Neural cell (in vitro differentiated cells): ENCODE results near the gene RIMKLB. TPM values are rescaled to one million over a fixed set of nuclear protein-coding genes. Genes with fewer than 3 reads are reported as not detected.

ENCODE experiments used
- H2AFZ ChIP-seq: fragments of 200-600, 300-800 bp; sonication (generic), shearing (Covaris generic); 2 replicates; pipeline ENCODE4 v1.6.0; 2014; ENCODE audit warnings: low read depth, mild to moderate bottlenecking, antibody characterized with exemption, low read length, moderate library complexity
- H3F3A ChIP-seq: fragments of 200-600 bp; shearing (Covaris generic); 2 replicates; pipeline ENCODE4 v1.6.1; 2016; ENCODE audit warnings: mild to moderate bottlenecking, moderate library complexity, mixed read lengths, antibody characterized with exemption, low read length; ENCODE audit not compliant: insufficient read depth, poor library complexity, severe bottlenecking
- H3K27ac ChIP-seq: fragments of 200-600, 300-800 bp; sonication (generic), shearing (Covaris generic); 2 replicates; pipeline ENCODE4 v1.5.1; 2014; ENCODE audit warnings: mild to moderate bottlenecking, low read length, moderate library complexity
- H3K27me3 ChIP-seq: fragments of 300-800, 200-600 bp; sonication (generic), shearing (Covaris generic); 2 replicates; pipeline ENCODE4 v1.6.0; 2014; ENCODE audit warnings: mild to moderate bottlenecking, low read depth, low read length, moderate library complexity; ENCODE audit not compliant: insufficient read depth
- H3K36me3 ChIP-seq: fragments of 300-800, 200-600 bp; sonication (generic), shearing (Covaris generic); 2 replicates; pipeline ENCODE4 v1.5.1; 2014; ENCODE audit warnings: mild to moderate bottlenecking, antibody characterized with exemption, low read length, moderate library complexity; ENCODE audit not compliant: insufficient read depth
- H3K4me2 ChIP-seq: fragments of 300-800, 200-600 bp; sonication (generic), shearing (Covaris generic); 2 replicates; pipeline ENCODE4 v1.6.0; 2014; ENCODE audit warnings: mild to moderate bottlenecking, low read length
- H3K4me3 ChIP-seq: fragments of 300-800, 200-600 bp; sonication (generic), shearing (Covaris generic); 2 replicates; pipeline ENCODE4 v1.5.1; 2014; ENCODE audit warnings: mild to moderate bottlenecking, low read length, moderate library complexity
- H3K79me2 ChIP-seq: fragments of 200-600 bp; shearing (Covaris generic); replicated peaks from 2 replicates; pipeline ENCODE4 v1.6.0; 2014; ENCODE audit warnings: mild to moderate bottlenecking, low read length, moderate library complexity; ENCODE audit not compliant: insufficient read depth
- H3K9ac ChIP-seq: fragments of 300-800, 200-600 bp; sonication (generic), shearing (Covaris generic); 2 replicates; pipeline ENCODE4 v1.6.1; 2016; ENCODE audit warnings: mild to moderate bottlenecking, low read length, mixed read lengths
- H3K9me2 ChIP-seq: fragments of 200-600 bp; shearing (Covaris generic); 2 replicates; pipeline ENCODE4 v1.6.1; 2016; ENCODE audit warnings: mild to moderate bottlenecking, low read length, mixed read lengths; ENCODE audit not compliant: insufficient read depth
- H3K9me3 ChIP-seq: fragments of 200-600, 300-800 bp; sonication (generic), shearing (Covaris generic); 2 replicates; pipeline ENCODE4 v1.6.1; 2016; ENCODE audit warnings: mild to moderate bottlenecking, mixed run types, low read length, moderate library complexity, mixed read lengths
- H4K20me1 ChIP-seq: fragments of 200-600 bp; shearing (Covaris generic); 2 replicates; pipeline ENCODE4 v1.6.1; 2016; ENCODE audit warnings: mild to moderate bottlenecking, mixed run types; ENCODE audit not compliant: insufficient read depth
- EP300 ChIP-seq: fragments of 450-650 bp; conservative IDR thresholded peaks from 2 replicates; pipeline ENCODE4 v1.6.1; 2014; ENCODE audit warnings: antibody characterized with exemption, mild to moderate bottlenecking, moderate library complexity; ENCODE audit not compliant: poor library complexity, severe bottlenecking
- EZH2 ChIP-seq: fragments of 200-600, 300-800 bp; shearing (Covaris generic), sonication (generic); IDR thresholded peaks from 2 replicates; pipeline ENCODE4 v1.6.1; 2014; ENCODE audit warnings: antibody characterized with exemption, low read length, borderline replicate concordance, mild to moderate bottlenecking; ENCODE audit not compliant: insufficient read depth, poor library complexity, severe bottlenecking
- MXI1 ChIP-seq: fragments of 450-650 bp; conservative IDR thresholded peaks from 2 replicates; pipeline ENCODE4 v1.6.1; 2014; ENCODE audit warnings: antibody characterized with exemption, mild to moderate bottlenecking; ENCODE audit not compliant: poor library complexity, severe bottlenecking
- POLR2AphosphoS5 ChIP-seq: IDR thresholded peaks from 2 replicates; pipeline ENCODE4 v1.6.1; 2012
- RAD21 ChIP-seq: fragments of 450-650 bp; conservative IDR thresholded peaks from 2 replicates; pipeline ENCODE4 v1.6.1; 2014; ENCODE audit warnings: antibody characterized with exemption, mild to moderate bottlenecking, moderate library complexity
- SMC3 ChIP-seq: fragments of 450-650 bp; conservative IDR thresholded peaks from 2 replicates; pipeline ENCODE4 v1.6.1; 2014; ENCODE audit warnings: antibody characterized with exemption, mild to moderate bottlenecking, moderate library complexity; ENCODE audit not compliant: poor library complexity
- TAF1 ChIP-seq: IDR thresholded peaks from 2 replicates; pipeline ENCODE4 v1.6.1; 2012; ENCODE audit warnings: low read depth
- polyA plus RNA-seq: library from polyadenylated mRNA; depleted of rRNA; stranded (reverse); fragments of >200 nt; gene quantifications from 2 replicates; pipeline ENCODE4 v1.2.3, GENCODE V29; 2014
- TF ChIP-seq, protein P1 (sequence below): fragments of 450-650 bp; IDR thresholded peaks from 2 replicates; pipeline ENCODE4 v1.5.1; 2014; ENCODE audit warnings: antibody characterized with exemption, mild to moderate bottlenecking, moderate library complexity; ENCODE audit not compliant: poor library complexity, severe bottlenecking
- TF ChIP-seq, protein P2 (sequence below): IDR thresholded peaks from 2 replicates; pipeline ENCODE4 v1.6.1; 2012; ENCODE audit warnings: borderline replicate concordance

The RIMKLB gene
- polyA plus RNA-seq, 1 donor from 2014 or later, result 393 TPM

DNA sequence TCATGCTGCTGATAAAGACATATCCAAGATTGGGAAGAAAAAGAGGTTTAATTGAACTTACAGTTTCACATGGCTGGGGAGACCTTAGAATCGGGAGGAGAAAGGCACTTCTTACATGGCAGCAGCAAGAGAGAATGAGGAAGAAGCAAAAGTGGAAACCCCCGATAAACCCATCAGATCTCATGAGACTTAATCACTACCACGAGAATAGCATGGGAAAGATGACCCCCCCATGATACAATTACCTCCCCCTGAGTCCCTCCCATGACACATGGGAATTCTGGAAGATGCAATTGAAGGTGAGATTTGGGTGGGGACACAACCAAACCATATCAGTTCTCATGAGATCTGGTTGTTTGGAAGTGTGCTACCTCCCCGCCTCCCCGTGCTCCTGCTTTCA, 25.4 kb upstream of the RIMKLB start:
- Histone ChIP-seq H3F3A (no peaks in the 10 kb centered on the region), H2AFZ (no peak overlapping the region), H3K36me3 (no peaks in the 10 kb centered on the region), H3K9ac (no peak overlapping the region), H3K27me3 (no peaks in the 10 kb centered on the region), H3K4me2 (no peak overlapping the region), H3K4me3 (no peak overlapping the region), H3K27ac (no peak overlapping the region), H3K79me2 (no peaks in the 10 kb centered on the region), H4K20me1 (no peaks in the 10 kb centered on the region), H3K9me3 (no peaks in the 10 kb centered on the region), H3K9me2 (no peaks in the 10 kb centered on the region)
- TF ChIP-seq RAD21, result no peak
- TF ChIP-seq EP300, result no peak
- no peak for TF ChIP-seq POLR2AphosphoS5
- no peak for TF ChIP-seq EZH2
- TF ChIP-seq, protein P1, sequence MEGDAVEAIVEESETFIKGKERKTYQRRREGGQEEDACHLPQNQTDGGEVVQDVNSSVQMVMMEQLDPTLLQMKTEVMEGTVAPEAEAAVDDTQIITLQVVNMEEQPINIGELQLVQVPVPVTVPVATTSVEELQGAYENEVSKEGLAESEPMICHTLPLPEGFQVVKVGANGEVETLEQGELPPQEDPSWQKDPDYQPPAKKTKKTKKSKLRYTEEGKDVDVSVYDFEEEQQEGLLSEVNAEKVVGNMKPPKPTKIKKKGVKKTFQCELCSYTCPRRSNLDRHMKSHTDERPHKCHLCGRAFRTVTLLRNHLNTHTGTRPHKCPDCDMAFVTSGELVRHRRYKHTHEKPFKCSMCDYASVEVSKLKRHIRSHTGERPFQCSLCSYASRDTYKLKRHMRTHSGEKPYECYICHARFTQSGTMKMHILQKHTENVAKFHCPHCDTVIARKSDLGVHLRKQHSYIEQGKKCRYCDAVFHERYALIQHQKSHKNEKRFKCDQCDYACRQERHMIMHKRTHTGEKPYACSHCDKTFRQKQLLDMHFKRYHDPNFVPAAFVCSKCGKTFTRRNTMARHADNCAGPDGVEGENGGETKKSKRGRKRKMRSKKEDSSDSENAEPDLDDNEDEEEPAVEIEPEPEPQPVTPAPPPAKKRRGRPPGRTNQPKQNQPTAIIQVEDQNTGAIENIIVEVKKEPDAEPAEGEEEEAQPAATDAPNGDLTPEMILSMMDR, result no peak
- TF ChIP-seq, protein P2, sequence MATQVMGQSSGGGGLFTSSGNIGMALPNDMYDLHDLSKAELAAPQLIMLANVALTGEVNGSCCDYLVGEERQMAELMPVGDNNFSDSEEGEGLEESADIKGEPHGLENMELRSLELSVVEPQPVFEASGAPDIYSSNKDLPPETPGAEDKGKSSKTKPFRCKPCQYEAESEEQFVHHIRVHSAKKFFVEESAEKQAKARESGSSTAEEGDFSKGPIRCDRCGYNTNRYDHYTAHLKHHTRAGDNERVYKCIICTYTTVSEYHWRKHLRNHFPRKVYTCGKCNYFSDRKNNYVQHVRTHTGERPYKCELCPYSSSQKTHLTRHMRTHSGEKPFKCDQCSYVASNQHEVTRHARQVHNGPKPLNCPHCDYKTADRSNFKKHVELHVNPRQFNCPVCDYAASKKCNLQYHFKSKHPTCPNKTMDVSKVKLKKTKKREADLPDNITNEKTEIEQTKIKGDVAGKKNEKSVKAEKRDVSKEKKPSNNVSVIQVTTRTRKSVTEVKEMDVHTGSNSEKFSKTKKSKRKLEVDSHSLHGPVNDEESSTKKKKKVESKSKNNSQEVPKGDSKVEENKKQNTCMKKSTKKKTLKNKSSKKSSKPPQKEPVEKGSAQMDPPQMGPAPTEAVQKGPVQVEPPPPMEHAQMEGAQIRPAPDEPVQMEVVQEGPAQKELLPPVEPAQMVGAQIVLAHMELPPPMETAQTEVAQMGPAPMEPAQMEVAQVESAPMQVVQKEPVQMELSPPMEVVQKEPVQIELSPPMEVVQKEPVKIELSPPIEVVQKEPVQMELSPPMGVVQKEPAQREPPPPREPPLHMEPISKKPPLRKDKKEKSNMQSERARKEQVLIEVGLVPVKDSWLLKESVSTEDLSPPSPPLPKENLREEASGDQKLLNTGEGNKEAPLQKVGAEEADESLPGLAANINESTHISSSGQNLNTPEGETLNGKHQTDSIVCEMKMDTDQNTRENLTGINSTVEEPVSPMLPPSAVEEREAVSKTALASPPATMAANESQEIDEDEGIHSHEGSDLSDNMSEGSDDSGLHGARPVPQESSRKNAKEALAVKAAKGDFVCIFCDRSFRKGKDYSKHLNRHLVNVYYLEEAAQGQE, result no peak
- no peak for TF ChIP-seq MXI1
- TF ChIP-seq SMC3, result no peak
- no peak for TF ChIP-seq TAF1

DNA sequence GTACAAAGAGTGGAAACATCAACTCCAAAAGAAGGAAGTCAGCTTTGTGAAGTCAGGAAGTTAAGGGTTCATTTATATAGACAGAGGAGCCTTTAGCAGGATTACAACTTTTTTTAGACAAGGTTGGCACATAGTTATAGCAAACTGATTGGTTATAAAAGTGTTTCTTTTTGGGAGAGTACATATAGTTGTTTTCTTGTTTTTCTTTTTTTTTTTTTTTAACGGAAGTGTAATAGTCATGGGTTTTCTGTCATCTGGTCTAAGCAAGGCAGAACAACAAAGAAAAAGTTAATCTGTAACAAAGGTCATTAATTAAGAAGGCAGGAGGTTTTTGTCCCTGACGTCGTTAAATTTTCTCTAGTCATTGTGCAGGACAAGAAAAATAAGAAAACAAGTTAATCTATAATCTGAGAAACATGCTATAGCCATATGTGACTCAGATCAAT, 22.2 kb upstream of the RIMKLB start:
- Histone ChIP-seq H3K4me3 (no peak overlapping the region), H3K79me2 (no peaks in the 10 kb centered on the region), H3K36me3 (no peaks in the 10 kb centered on the region), H3K4me2 (no peak overlapping the region), H4K20me1 (no peaks in the 10 kb centered on the region), H3K27ac (no peak overlapping the region), H3K27me3 (no peaks in the 10 kb centered on the region), H3K9ac (no peak overlapping the region), H3F3A (no peaks in the 10 kb centered on the region), H3K9me3 (no peaks in the 10 kb centered on the region), H2AFZ (no peak overlapping the region), H3K9me2 (no peaks in the 10 kb centered on the region)
- TF ChIP-seq POLR2AphosphoS5 (no peak), EP300 (no peak), EZH2 (no peak), SMC3 (no peak), MXI1 (no peak), TAF1 (no peak), RAD21 (no peak)
- TF ChIP-seq, protein P1, result no peak
- TF ChIP-seq, protein P2, result no peak
